ENCODE data around the gene UBE2D3.

- TF ChIP-seq POLR2AphosphoS5 (IDR thresholded peaks at IDR 0.05; ENCODE audit: low read depth, low read length) (no peak), SIN3A (IDR thresholded peaks at IDR 0.05; ENCODE audit: borderline replicate concordance, insufficient read depth, low read depth, low read length) (no peak), CTCF (IDR thresholded peaks at IDR 0.05) (no peak), REST (IDR thresholded peaks at IDR 0.05; ENCODE audit: insufficient read depth in 1 of 2, low read depth in 2 of 2, low read length in 1 of 2) (no peak)
Measured at GRCh38 chr4:102761906-102762305, 65.4 kb downstream of the UBE2D3 start.
